Measurements from ENCODE around the gene MPPED2.

MPPED2 gene

DNA sequence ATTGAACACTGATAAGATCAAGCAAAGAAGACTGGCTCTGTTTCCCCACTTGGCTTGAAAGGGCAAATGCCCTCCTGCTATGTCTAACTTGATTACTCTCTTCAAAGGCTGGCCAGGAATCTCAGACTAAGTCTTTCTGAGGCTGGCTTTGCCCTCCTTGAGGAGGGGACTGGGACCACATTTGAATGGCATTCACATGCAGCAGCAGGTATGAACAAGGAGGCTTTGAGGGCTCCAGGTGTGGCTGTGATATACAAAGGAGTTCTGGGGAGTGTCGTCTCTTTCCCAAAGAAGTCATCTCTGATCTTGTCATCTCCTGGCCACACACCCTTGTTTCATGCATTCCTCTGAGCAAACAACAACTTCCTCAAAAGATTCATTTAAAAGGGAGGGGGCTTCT is 132.4 kb downstream of the MPPED2 start:
- DNase-seq (ENCODE audit: low read depth): no peak

DNA sequence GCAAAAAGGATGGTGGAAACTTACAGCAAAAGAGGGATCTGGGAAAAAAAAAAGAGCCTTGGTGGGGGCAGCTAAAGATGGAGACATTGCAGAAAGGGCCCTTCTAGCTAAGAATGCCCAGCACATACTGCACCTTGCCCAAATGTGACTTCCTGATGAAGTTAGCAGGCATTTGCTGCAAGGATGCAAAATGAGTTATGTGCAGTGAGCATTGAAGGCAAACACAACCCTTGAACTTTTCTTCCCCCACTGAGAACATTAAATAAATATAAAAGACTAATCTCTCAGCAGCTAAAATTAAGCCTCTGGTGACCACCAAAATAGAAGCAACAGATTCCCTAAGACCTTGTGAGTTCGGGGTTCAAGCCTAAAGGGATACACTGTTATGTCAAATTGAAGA is 133.3 kb downstream of the MPPED2 start:
- no peak for DNase-seq (ENCODE audit: low read depth)

DNA sequence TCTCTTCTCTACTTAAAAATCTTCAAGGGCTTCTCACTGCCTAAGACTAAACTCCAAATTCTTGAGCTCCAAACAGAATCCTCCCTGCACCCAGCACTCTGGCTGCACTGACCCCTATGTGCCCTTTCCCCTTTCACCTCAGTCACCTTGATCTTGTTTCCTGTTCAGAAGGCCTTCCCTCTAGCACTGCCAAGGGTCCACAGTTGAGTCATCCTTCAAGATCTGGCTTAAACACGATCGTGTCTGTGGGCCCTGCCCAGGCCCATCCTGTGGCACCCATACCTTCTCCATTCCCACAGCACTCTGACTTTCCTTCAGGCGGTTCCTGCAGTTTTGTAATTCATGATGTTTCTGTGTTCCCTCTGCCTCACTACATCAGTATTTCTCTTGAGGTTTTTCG is 134.0 kb downstream of the MPPED2 start:
- DNase-seq (ENCODE audit: low read depth): no peak

DNA sequence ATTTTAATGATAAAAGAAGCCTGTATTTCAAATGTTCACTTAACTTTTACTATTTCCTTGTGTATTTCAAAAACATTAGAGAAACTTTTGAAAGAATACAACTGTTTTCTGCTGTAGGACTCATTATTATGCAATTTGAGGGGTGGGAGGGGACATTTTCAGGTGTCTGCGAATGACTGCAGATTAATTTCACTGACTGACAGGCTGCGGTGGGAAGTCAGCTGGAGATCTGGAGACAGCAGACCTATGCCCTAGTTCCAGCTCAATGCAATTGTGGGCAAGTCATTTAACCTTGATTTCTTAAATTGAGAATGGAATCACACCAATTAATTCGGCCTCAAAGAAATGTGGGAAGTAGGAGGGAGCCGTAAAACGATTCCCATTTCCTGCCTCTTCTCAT is 134.5 kb downstream of the MPPED2 start:
- no peak for DNase-seq (ENCODE audit: low read depth)

DNA sequence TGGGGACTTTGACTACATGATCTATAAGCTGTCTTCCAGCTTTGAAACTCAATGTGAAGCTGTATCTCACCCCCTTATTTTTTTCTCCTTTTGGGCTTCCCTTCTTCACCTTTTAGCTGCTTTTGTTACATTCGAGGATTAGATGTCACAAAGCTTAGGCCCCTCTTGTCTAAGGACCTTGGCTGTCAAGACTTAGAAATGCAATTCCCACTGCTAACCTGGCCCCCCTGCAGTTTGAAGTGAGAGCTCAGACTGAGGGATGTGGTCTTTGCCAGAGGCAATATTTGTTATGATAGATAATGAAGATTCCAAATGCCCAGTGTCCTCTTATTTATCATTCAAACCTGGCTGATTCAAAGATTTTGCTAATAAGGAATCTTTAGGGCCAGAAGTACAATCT is 135.0 kb downstream of the MPPED2 start:
- no peak for DNase-seq (ENCODE audit: low read depth)

DNA sequence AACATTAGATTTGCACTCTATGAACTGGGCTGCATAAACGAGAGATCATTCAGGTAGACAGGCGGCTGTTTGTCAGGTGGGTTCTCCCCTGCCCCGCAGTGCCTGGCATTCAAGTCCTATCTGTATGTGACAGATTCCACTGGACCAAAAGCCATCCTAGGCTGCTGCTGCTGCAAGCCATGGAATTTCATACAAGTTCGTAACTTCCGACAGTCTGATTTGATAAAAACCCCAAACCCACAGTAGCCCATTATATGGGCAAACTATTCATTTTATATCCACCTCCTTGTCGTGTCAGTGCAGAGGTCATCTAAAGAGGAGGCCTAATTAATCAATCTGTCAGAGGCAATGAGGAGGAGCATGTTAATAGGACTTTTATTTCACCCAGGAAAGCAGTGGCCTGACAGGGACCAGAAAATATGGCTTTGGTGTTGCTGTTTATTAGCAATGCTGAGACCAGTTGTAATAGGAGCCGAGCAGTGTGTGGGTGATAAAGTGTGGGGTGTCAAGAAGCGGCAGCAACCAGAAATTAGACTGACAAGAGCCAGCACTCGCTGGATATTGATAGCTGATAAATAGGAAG is 139.0 kb downstream of the MPPED2 start:
- no peak for DNase-seq (ENCODE audit: low read depth)

DNA sequence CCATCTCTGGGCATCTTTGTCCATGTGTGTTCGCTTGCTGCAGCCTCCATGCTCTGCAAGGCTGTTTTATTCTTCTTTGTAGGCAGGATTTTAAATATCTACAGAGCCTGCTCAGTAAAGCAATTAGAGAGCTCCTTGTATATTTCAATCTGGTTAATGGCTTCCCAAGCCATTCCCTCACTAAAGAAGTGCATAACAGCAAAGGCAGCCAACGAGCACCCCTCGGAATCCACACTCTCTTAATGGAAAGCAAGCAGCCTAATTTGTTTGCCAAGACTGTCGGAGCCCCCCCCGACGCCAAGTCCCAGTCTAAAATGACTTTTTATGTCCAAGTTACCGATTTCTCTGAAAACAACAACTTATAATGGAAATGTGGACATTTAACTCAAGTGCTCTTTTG is 139.6 kb downstream of the MPPED2 start:
- DNase-seq (ENCODE audit: low read depth): no peak

DNA sequence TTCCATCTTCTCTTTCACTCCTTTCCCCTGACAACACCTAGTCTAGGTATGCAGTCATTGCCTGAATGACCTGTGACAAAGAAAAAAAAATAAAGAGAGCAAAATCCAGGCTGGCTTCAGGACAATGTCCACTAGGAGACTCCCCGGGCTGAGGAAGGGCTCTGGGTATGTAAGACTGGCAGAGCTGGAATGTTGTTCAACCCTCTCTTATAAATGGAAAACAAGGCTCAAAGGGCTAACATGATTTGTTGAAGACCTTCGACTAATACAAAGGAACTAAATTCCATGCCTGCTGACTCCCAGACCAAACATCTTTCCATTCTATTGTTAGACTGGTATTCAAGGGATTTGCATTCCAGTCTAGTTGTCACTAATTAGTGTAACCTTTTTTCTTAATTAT is 141.1 kb downstream of the MPPED2 start:
- no peak for DNase-seq (ENCODE audit: low read depth)

DNA sequence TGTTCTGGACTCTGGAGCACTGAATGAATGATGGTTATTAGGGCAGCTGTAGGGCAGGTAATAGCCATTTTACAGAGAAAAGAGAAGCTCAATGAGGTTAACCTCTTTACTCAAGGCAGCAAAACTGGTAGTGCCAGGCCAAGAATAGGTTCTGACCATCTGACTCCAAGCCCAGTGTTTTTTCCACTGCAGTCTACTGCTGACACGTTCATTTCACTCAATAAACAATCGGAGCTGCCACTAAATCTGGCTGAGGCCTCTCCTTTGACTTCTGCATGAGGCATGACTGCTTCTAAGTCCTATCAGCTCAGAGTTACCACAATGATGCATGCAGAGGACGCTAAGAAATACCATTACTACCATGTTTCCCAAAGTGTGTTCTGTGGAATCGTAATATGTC is 145.6 kb downstream of the MPPED2 start:
- DNase-seq (ENCODE audit: low read depth): no peak

DNA sequence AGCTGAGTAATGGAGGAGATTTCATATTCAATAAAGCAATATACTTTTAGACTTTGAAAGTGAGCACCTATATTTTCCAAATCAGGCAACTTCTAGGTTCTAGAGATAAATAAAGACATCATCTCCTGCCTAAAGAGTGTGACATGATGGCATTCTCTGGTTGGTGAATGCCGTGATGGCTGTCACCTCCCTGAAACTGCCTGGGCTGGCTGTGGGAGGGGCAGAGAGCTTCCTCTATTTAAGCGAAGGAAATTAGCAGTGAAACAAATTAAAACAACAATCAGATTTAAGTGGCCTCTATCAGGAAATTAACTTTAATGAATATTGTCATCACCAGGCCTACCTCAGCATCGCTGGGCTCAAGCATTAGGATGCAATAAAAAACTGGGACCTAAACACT is 149.4 kb downstream of the MPPED2 start:
- no peak for DNase-seq (ENCODE audit: low read depth)

DNA sequence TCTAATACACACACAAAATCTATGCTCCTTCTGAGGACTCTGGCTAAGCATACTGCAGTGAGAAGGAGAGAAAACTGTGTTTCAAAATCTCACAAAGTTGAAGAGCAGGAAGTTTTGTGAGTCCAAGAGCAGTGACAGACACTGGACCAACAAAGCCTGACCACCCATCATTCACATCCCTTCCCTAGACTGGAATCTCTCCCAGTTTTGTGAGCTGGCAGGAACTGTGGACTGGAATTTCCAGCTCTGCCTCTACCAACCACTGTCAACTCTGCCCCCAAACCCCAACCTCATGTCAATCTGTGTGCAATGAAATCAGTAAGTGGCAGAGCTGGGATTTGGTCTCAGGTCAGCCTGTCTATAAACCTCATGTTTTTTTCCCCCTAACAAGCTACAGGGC is 150.7 kb downstream of the MPPED2 start:
- DNase-seq (ENCODE audit: low read depth): no peak

DNA sequence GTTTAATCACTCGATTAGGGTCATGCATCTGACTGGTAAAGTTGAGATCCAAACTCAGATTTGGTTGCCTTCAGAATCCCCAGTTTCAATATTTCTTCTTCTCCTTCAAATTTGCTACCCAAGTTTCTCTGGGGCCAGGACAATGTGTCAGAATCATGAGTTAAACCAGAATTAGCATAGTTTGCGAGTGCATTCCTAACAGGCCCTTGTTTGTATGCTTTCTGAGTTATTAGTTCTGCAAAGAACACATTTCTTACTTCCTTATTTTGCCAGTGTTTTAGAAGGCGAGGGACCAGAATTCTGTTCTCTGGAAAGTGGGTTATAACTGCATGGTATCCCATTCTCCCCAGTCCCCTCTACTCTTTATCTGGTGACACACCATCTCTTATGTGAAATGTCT is 151.3 kb downstream of the MPPED2 start:
- no peak for DNase-seq (ENCODE audit: low read depth)

DNA sequence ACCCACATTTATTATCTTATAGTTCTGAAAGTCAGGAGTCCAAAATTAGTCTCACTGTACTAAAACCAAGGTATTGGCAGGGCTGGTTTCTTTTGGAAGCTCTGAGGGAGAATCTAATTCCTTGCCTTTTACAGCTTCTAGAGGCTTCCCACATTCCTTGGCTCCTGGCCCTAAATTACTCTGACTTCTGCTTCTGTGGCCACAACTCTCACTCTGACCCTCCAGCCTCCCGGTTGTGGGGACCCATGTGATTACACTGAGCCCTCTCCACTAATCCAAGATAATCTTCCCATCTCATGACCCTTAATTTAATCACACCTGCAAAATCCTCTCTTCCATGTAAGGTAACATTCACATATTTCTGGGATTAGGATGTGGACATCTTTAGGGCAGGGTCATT is 152.3 kb downstream of the MPPED2 start:
- no peak for DNase-seq (ENCODE audit: low read depth)

DNA sequence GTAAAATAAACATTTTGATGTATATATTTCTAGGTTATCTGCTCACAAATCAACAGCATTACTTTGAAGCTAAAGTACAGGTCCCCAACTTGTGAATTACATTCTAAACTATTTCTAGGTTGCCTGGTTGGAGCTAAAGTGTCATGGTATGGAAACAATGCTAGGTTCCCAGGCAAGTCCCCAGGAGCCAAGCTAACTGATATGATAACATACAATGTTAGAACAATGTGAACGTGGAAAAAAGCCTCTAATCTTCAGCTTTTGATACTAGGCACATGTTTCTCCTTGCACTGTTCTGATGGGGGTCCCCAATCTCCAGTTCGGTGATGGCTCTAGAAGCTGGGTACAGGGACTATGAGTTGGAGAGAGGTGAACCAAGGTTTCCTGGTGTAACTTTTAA is 153.4 kb downstream of the MPPED2 start:
- no peak for DNase-seq (ENCODE audit: low read depth)

DNA sequence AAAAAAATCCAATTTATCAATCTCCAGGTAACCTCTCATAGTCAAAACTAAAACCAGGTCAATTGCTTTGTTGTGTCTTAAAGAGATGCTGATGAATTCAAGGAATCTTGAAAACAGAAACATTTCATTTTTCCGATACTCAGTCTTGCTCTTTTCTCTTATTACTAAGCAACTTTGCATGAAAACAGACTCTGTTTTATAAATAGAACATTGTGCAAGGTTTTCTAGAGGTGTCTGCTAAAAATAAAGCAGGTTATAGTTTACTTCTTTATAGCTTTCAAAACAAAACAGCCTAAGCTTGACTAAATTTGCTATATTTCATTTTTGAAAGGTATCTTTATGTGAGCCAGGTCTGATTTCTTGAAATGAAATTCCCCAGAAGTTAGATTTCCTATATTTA is 154.0 kb downstream of the MPPED2 start:
- DNase-seq (ENCODE audit: low read depth): no peak

DNA sequence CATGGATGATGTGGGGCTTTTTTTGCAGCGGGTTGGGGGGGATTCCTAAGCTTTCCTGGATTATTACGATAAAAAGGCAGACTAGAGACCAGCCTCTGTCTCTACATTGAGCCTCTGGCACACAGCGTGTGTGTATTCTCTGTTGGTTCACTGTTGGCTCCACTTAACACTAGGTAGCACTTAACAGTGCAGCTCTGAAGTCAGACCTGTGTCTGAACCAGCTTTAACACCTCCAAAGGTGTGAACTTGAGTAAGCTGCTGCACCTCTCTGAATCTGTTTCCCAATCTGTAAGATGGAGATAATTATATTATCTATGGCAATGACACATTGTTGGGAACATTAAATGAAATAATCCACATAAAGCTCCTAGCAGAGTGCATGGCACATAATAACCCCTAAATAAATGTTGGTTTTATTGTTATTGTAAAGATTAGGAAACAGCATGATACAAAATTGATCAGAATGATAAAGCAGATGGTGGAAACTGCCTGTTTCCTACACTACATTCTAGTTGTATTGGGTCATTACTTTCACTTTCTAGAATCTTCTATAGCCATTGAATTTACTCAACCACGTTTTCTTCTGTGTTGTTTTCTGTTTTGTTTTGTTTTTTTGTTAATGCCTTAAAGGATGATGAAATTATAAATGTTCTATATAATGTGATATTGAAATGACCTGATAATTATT is 154.9 kb downstream of the MPPED2 start:
- DNase-seq (ENCODE audit: low read depth): no peak

DNA sequence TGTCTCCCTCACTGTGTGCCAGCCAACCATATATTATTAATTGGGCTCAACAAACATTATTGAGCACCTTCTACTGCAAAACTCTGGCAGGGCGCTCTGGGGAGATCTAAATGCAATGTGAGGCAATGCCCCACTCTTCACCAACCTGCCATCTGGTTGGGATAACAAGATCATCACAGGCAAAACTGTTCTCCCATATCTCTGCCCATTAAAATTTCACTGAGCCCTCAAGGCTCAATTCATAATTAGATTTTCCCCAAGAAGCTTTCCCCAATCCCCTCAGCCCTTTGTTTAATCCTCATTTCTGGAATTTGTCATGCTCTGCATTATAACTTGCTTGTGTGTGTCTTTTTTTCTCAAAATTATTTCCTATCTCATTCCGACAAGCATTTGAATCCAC is 156.6 kb downstream of the MPPED2 start:
- no peak for DNase-seq (ENCODE audit: low read depth)

DNA sequence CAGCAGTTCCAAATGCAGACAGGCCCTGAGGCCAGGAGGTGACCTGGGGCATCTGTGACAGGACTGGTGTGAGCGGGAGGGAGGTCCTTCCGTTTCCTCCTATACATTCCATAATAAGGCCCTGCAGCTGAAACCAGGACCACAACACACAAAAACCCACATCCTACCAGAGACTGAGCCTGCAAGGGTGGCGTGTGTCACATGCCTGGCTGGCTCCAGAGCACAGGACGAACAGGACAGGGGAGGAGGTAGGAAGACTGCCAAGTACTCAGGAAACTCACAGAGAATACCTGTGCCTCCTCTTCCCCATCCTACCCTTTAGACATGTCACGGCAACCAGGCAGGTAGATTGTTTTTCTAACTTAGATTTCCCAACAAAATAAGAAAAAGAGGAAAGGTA is 159.4 kb downstream of the MPPED2 start:
- DNase-seq (ENCODE audit: low read depth): no peak

DNA sequence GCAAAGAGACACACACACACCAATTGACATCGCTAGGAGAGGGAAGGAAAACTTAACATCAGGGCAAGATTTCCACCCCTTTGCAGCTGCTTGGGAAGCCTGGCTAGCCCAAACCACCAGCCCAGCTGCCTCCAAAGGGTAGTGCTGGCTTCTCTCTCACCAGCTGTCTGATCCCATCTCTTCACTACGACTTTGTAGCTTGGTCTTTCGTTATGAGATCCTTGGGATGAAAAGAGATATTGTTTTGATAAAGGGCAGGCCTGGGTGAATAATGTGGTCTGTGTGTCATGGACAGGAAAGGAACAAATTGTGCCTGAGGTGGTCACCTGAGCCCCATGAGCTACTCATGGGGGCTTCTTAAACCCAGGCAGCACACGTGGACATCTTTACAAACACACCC is 161.3 kb downstream of the MPPED2 start:
- no peak for DNase-seq (ENCODE audit: low read depth)

DNA sequence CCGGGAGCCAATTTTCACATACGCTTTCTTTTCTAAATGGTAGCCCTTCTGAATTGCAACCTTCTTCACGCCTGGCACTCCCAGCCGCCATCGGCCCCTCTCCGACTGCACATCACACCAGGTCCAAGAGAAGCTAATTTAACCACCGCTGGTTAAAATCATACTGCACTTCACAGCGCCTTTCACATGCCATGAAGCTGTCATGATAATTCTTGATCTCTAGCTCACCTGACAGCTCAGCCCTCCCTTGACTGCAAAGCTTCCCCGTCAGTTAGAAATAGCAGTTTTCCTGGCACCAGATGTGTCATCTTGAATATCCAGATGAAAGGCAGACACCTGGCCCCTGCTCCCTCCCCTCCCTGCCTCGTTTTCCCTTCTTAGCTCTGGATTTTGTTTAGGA is 161.8 kb downstream of the MPPED2 start:
- DNase-seq (ENCODE audit: low read depth): no peak

DNA sequence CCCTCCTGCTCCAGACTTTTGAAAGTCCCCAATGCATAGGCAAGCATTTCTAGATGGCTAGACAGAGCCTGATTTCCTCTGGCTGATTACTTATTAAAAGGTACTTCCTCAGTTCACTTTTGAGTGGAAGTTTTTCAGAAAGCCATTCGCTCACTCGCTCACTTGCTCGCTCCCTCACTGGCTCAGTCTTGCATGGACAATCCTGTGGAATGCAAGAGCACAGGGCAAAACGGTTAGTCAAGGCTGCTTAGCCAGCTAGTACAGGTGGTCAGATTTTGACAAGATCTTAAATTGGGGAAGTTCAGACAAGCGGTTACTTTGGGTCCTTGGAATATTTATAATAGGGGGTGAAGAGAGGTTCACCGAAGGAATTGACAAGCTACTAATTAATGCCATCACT is 162.3 kb downstream of the MPPED2 start:
- DNase-seq (ENCODE audit: low read depth): no peak

DNA sequence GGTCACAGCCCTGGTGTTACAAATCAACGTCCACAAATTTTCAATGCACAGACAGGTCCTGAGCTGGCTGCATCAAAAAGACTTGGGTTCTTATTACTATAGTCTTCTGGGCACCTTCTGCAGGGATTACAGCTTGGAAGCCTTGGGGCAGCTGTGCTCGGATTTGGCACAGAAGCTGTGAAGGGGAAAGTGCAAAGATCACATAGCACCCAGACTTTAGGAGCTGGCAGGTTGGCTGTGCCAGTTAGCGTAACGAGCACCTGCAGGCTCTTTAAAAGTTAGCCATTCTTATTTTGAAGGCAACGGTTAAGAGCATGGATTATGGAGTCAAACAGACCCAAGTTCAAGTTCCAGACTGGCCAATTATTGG is 162.9 kb downstream of the MPPED2 start:
- DNase-seq (ENCODE audit: low read depth): no peak

DNA sequence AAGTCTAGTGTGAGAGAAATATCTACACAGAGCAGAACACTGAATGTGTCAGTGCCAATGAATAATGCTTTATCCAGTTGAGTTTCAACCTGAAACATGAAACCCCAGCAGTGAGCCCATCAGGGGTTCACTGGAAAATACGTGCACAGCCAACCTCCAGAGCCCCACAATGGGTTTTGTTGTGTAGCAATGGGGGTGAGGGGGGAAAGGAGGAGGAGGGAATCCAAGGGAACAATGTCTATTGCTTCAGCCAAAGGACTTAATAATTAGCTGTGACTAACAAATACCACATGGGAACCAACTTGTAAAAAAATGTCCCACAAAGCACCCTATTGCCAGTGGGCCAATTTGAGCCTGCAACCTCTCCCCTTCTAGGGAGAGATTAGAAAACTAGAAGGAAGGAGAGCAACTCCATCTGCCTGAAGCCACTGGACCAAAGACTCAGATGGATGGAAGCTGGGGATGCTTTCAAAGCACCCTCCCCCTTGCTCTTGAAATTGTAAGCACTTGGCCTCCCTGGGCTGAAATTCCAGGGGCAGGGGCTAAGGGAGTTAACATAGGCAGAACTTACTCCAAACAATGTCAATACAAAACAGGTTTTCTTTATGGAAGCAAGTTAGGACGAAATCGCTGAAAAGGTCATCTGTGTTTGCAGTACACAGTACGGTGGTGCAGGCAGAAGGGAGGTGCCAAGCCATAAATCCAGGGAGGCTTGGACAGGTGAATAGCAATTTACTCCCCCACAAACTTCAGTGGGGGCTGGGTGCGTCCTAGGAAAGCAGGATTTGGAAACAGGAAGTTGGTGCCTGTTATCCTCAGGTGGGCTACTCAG is 163.5 kb downstream of the MPPED2 start:
- no peak for DNase-seq (ENCODE audit: low read depth)
